Measurements from ENCODE around the gene AKR7A2.

DNA sequence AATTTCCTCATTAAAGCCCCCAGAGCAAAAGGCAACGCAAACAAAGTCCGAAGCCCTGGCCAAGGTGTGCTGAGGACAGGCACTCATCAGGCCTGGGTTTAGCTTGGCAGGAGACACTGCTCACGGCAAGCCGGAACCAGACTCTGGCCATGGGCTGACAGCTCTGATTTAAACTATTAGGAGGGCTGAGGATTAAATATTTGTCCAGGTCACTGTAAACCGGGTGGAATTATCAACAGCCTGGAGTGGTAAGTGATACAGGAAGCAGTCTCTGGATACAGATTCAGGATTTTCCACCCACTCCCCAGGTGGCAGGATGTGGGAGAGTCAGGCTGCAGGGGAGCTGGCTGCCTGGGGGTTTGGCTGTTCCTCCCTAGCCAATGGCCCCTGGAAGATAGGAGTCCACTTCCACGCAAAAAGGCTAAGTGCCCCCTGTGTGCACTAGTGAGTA, 42.6 kb upstream of the AKR7A2 start:
- TF ChIP-seq, protein P1, sequence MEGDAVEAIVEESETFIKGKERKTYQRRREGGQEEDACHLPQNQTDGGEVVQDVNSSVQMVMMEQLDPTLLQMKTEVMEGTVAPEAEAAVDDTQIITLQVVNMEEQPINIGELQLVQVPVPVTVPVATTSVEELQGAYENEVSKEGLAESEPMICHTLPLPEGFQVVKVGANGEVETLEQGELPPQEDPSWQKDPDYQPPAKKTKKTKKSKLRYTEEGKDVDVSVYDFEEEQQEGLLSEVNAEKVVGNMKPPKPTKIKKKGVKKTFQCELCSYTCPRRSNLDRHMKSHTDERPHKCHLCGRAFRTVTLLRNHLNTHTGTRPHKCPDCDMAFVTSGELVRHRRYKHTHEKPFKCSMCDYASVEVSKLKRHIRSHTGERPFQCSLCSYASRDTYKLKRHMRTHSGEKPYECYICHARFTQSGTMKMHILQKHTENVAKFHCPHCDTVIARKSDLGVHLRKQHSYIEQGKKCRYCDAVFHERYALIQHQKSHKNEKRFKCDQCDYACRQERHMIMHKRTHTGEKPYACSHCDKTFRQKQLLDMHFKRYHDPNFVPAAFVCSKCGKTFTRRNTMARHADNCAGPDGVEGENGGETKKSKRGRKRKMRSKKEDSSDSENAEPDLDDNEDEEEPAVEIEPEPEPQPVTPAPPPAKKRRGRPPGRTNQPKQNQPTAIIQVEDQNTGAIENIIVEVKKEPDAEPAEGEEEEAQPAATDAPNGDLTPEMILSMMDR (conservative IDR thresholded peaks at IDR 0.05 in 1 of 2, IDR thresholded peaks at IDR 0.05 in 1 of 2; ENCODE audit: extremely low read depth in 1 of 2, insufficient read depth in 1 of 2, low read depth in 1 of 2, low read length in 2 of 2), result no peak
- TF ChIP-seq EZH2 (IDR thresholded peaks at IDR 0.05; ENCODE audit: borderline replicate concordance, low read length), result no peak
